B cell (primary cell): ENCODE data around the gene MCHR2. TPM values are rescaled to one million over a fixed set of nuclear protein-coding genes. Genes with fewer than 3 reads are reported as not detected.

Experiments used
- ATAC-seq: fragments of 200-7000 bp; cut with Tn5 transposase; one replicate; pipeline ENCODE4 v1.10.0; 2021; ENCODE audit warnings: low read depth, mild to moderate bottlenecking, moderate number of reproducible peaks, moderate library complexity
- CTCF ChIA-PET: fragments of 350-600 bp; sonication (Branson Sonifier 250); formaldehyde crosslinking; loops from one replicate; lab custom pipeline; 2021; ENCODE audit warnings: antibody characterized with exemption, inconsistent platforms; lab: Charles Lee
- POLR2A ChIA-PET: fragments of 350-600 bp; sonication (Branson Sonifier 250); formaldehyde crosslinking; loops from one replicate; lab custom pipeline; 2021; ENCODE audit warnings: antibody characterized with exemption; lab: Charles Lee
- DNase-seq: peaks from one replicate; pipeline ENCODE4 v3.0.0; 2013
- H2AFZ ChIP-seq: 2 replicates; pipeline ENCODE4 v1.6.1; 2012; ENCODE audit warnings: mild to moderate bottlenecking, low read depth, low read length; ENCODE audit not compliant: insufficient read depth, poor library complexity, severe bottlenecking
- H3K27ac ChIP-seq, 2 donors: 1 replicate in 1 of 2; 2 replicates in 1 of 2; pipeline ENCODE4 v1.5.1; 2012 to 2013; ENCODE audit warnings: low read length in 2 of 2, mild to moderate bottlenecking in 2 of 2, moderate library complexity in 1 of 2
- H3K27me3 ChIP-seq, 4 experiments: fragments of 200-600 bp in 1 of 4; sonication (generic) in 1 of 4; replicated peaks in 1 of 4; 1 replicate in 2 of 4; 2 replicates in 2 of 4; pipeline versions ENCODE4 v1.6.1 to v1.7.0; 2013 to 2016; ENCODE audit warnings: low read length in 3 of 4, mild to moderate bottlenecking in 2 of 4, mixed read lengths in 1 of 4, moderate library complexity in 1 of 4; ENCODE audit not compliant: insufficient read depth in 4 of 4, control insufficient read depth in 3 of 4; ENCODE audit errors: control extremely low read depth in 1 of 4
- H3K36me3 ChIP-seq, 2 experiments: replicated peaks in 1 of 2; 1 replicate in 1 of 2; 2 replicates in 1 of 2; pipeline versions ENCODE4 v1.6.1 to v1.7.1; 2013; ENCODE audit warnings: low read length in 1 of 2; ENCODE audit not compliant: insufficient read depth in 2 of 2, control insufficient read depth in 1 of 2; ENCODE audit errors: control extremely low read depth in 1 of 2, extremely low read depth in 1 of 2
- H3K4me1 ChIP-seq, 2 donors: fragments of 200-600 bp in 1 of 2; sonication (generic) in 1 of 2; 1 replicate in 1 of 2; 2 replicates in 1 of 2; pipeline versions ENCODE4 v1.5.1 to v1.6.1; 2013 to 2017; ENCODE audit warnings: low read length in 2 of 2; ENCODE audit not compliant: control insufficient read depth in 2 of 2, insufficient read depth in 2 of 2
- H3K4me2 ChIP-seq: replicated peaks from 2 replicates; pipeline ENCODE3; 2012; ENCODE audit warnings: mild to moderate bottlenecking, low read depth, low read length; ENCODE audit not compliant: poor library complexity, severe bottlenecking
- H3K4me3 ChIP-seq, 5 experiments: fragments of 200-600 bp in 1 of 5; sonication (generic) in 1 of 5; 1 replicate in 3 of 5; 2 replicates in 2 of 5; pipeline versions ENCODE4 v1.5.1 to v1.7.0; 2011 to 2016; ENCODE audit warnings: low read length in 4 of 5, mild to moderate bottlenecking in 4 of 5, low read depth in 2 of 5, control low read depth in 1 of 5, moderate library complexity in 1 of 5; ENCODE audit not compliant: insufficient read depth in 1 of 5; ENCODE audit errors: control extremely low read depth in 1 of 5, extremely low read depth in 1 of 5
- H3K79me2 ChIP-seq: fragments of 200-600 bp; sonication (generic); one replicate; pipeline ENCODE4 v1.6.0; 2016; ENCODE audit warnings: low read length; ENCODE audit not compliant: control insufficient read depth, insufficient read depth
- H3K9ac ChIP-seq: fragments of 200-600 bp; sonication (generic); 2 replicates; pipeline ENCODE4 v1.6.1; 2017; ENCODE audit warnings: mild to moderate bottlenecking, low read length, moderate library complexity
- H3K9me3 ChIP-seq, 3 donors: one replicate each; pipeline versions ENCODE4 v1.6.1 to v1.7.1; 2013; ENCODE audit warnings: low read length in 2 of 3; ENCODE audit not compliant: control insufficient read depth in 2 of 3, insufficient read depth in 1 of 3; ENCODE audit errors: control extremely low read depth in 1 of 3
- H4K20me1 ChIP-seq: 2 replicates; pipeline ENCODE4 v1.6.0; 2012; ENCODE audit warnings: mild to moderate bottlenecking, low read length; ENCODE audit not compliant: insufficient read depth, control insufficient read depth, poor library complexity, severe bottlenecking
- H3K27ac Mint-ChIP-seq: one replicate; pipeline ENCODE4 v1.8.0; 2021; ENCODE audit warnings: mixed read lengths
- H3K27me3 Mint-ChIP-seq: one replicate; pipeline ENCODE4 v1.8.0; 2021; ENCODE audit warnings: mixed read lengths
- H3K4me1 Mint-ChIP-seq: one replicate; pipeline ENCODE4 v1.8.0; 2021; ENCODE audit warnings: mixed read lengths
- H3K4me3 Mint-ChIP-seq: one replicate; pipeline ENCODE4 v1.8.0; 2021; ENCODE audit warnings: mixed read lengths
- H3K9me3 Mint-ChIP-seq: one replicate; pipeline ENCODE4 v1.8.0; 2022; ENCODE audit warnings: mixed read lengths; ENCODE audit not compliant: insufficient read depth
- EZH2 ChIP-seq: IDR thresholded peaks from 2 replicates; pipeline ENCODE4 v1.6.1; 2012; ENCODE audit warnings: borderline replicate concordance, low read depth, mild to moderate bottlenecking, moderate library complexity, low read length; ENCODE audit not compliant: insufficient read depth, poor library complexity, severe bottlenecking
- WGBS: methylation state at CpG from one replicate; pipeline ENCODE4 v1.1.5; 2013; ENCODE audit warnings: missing lambda C conversion rate; ENCODE audit not compliant: insufficient coverage; 5-methylcytosine and 5-hydroxymethylcytosine counted together
- intact Hi-C: fragments of 100-400 bp; cut with micrococcal nuclease; formaldehyde crosslinking; loops from one replicate; pipeline ENCODE4 v1.10.0; 2022
- polyA plus RNA-seq: library from polyadenylated mRNA; depleted of rRNA; stranded (reverse); fragments of >200 nt; gene quantifications from 2 replicates; pipeline ENCODE4 v1.2.3, GENCODE V29; 2012
- total RNA-seq, 2 donors: library from RNA; stranded (reverse); fragments of 120-200 nt in 1 of 2; gene quantifications; 1 replicate in 1 of 2; 2 replicates in 1 of 2; pipeline versions ENCODE4 v1.2.3 to v1.2.4, GENCODE V29; 2013 to 2022
- TF ChIP-seq, protein P1 (sequence below): fragments of 200-600 bp; IDR thresholded peaks from one replicate; pipeline ENCODE4 v1.8.0; 2022; ENCODE audit warnings: antibody characterized with exemption, mild to moderate bottlenecking

Gene MCHR2
- total and polyA plus RNA-seq, 2 donors (not counting 1 experiment from before 2014, with no cell fraction given): not detected

DNA sequence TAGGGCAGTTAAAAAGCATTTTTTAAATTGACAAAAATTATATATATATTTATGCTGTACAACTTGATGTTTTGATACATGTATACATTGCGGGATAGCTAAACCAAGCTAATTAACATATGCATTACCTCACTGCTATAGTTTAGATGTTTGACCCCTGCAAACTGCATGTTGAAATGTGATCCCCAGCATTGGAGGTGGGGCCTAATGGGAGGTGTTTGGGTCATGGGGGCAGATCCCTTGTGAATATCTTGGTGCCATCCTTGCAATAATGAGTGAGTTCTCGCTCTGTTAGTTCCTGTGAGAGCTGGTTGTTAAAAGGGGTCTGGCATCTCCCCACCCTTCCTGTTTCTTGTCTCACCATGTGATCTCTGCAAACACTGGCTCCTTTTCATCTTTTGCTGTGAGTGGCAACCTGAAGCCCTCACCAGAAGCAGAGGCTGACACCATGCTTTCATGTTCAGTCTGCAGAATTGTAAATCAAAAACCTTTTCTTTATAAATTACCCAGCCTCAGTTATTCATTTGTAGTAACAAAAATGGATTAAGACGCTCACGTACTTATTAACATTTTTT is 111.8 kb downstream of the MCHR2 start:
- Histone ChIP-seq H4K20me1 (no peaks in the 10 kb centered on the region), H3K4me3 (no peak overlapping the region), H3K79me2 (no peaks in the 10 kb centered on the region), H3K27me3 (peaks cover 0 to 6% (median 0%) of the 10 kb centered on the region in 4 experiments), H3K27ac (no peak overlapping the region), H3K9me3 (no peaks in the 10 kb centered on the region), H3K9ac (no peak overlapping the region), H3K4me1 (no peaks in the 10 kb centered on the region), H2AFZ (no peak overlapping the region), H3K4me2 (no peak overlapping the region), H3K36me3 (no peaks in the 10 kb centered on the region)
- no peak overlapping the region for H3K4me3 Mint-ChIP-seq
- no peaks in the 10 kb centered on the region for H3K9me3 Mint-ChIP-seq
- ChIA-PET CTCF (no interaction called here), POLR2A (no interaction called here)
- peaks cover 6% of the 10 kb centered on the region for H3K27me3 Mint-ChIP-seq
- no CpG with 5 or more reads among the region's 4 CpGs for WGBS
- DNase-seq: no peak
- intact Hi-C loops: no loop called here
- TF ChIP-seq, protein P1, sequence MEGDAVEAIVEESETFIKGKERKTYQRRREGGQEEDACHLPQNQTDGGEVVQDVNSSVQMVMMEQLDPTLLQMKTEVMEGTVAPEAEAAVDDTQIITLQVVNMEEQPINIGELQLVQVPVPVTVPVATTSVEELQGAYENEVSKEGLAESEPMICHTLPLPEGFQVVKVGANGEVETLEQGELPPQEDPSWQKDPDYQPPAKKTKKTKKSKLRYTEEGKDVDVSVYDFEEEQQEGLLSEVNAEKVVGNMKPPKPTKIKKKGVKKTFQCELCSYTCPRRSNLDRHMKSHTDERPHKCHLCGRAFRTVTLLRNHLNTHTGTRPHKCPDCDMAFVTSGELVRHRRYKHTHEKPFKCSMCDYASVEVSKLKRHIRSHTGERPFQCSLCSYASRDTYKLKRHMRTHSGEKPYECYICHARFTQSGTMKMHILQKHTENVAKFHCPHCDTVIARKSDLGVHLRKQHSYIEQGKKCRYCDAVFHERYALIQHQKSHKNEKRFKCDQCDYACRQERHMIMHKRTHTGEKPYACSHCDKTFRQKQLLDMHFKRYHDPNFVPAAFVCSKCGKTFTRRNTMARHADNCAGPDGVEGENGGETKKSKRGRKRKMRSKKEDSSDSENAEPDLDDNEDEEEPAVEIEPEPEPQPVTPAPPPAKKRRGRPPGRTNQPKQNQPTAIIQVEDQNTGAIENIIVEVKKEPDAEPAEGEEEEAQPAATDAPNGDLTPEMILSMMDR: no peak
- TF ChIP-seq EZH2: no peak
- H3K4me1 Mint-ChIP-seq: no peaks in the 10 kb centered on the region
- no peak for ATAC-seq
- no peak overlapping the region for H3K27ac Mint-ChIP-seq

DNA sequence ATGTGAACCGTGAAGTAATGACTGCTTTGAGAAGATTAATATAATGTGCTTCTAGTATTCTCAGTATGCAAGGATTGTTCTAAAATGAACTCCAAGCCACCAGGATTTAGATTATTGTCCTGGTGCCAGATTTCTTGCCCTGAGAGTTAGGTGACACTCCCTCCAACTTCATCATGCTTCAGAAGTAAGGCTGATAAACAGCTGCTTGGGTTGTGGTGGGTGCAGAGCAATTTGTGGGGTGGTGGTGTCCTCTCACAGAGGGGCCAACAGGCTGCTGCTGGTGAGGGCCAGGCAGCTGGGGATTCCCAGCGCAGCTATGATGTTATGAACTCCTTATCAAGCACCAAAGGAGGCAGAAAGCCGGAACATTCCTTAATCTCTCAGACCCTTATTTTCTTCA is 114.6 kb downstream of the MCHR2 start:
- Histone ChIP-seq H3K4me3 (no peak overlapping the region), H3K9ac (no peak overlapping the region), H3K79me2 (no peaks in the 10 kb centered on the region), H3K9me3 (no peaks in the 10 kb centered on the region), H3K36me3 (no peaks in the 10 kb centered on the region), H3K27me3 (peaks cover 0 to 6% (median under 1%) of the 10 kb centered on the region in 4 experiments), H3K4me2 (no peak overlapping the region), H3K4me1 (no peaks in the 10 kb centered on the region), H3K27ac (no peak overlapping the region), H2AFZ (no peak overlapping the region), H4K20me1 (no peaks in the 10 kb centered on the region)
- Mint-ChIP-seq H3K4me1 (no peaks in the 10 kb centered on the region), H3K4me3 (no peak overlapping the region), H3K27me3 (peaks cover 6% of the 10 kb centered on the region), H3K9me3 (no peaks in the 10 kb centered on the region), H3K27ac (no peak overlapping the region)
- ChIA-PET POLR2A (no interaction called here), CTCF (no interaction called here)
- ATAC-seq: no peak
- intact Hi-C loops: no loop called here
- 100% methylated on average over 1 of the region's 3 CpGs for WGBS
- TF ChIP-seq, protein P1: no peak
- no peak for TF ChIP-seq EZH2
- no peak for DNase-seq
